Fibroblast of skin of left quadriceps (primary cell): ENCODE measurements around the gene FURIN.
"Not testable (repeated sequence)": the region's sequence is repeated elsewhere in the genome, so short reads cannot be mapped to it uniquely, and the experiment has no call there.

Source experiments
- DNase-seq, 2 experiments: peaks; one replicate each; pipeline ENCODE4 v3.0.0-alpha.2; 2013; ENCODE audit warnings: low read depth in 2 of 2

Gene FURIN

DNA sequence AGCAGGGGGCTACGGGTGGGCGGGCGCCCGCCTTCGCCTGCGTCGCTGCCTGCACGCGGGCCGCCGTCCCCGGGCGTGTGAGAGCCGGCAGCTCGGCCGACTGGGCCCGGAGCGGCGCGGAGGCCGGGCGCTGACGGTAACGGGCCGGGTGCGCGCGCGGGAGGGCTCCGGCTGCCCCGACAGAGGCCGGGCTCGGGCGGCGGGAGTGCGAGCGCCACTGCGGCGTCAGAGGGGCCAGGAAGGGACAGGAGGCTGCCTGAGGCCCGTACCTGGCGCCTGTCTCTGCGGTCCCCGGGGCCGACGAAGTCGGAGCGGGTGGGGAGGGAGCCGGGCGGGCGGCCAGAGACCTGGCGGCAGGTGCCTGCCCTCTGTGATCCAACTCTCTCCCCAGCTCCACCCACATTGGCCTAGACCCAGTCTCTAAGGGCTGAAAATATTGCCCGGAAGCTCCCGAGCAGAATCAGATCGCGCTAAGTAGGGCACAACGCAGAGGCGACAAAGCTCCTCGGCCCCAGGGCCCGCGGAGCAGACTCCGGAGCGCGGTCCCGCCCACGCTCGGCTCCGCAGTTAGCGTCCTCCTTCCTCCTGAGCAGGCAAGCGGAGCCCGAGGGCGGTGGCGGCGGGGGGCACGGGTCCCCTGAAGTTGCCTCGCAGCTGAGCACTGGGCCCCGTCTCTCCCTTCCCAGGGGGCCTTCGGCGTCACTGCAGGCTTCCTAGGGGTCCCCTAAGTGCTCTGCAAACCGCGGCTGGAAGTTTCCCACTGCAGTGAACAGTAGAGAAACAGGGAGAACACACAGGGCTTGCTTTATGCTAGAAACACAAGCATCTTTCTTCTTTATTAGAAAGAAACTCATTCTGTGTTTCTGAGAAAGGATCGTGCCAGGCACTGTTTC lies 34.7 kb downstream of the FURIN start, which contains the start of gene MAN2A2:
MAN2A2 (plus strand) TSS at position 463 of the 893 bp plus-strand sequence. CDS start 906 bp downstream, outside the sequence.
- no peak for DNase-seq

DNA sequence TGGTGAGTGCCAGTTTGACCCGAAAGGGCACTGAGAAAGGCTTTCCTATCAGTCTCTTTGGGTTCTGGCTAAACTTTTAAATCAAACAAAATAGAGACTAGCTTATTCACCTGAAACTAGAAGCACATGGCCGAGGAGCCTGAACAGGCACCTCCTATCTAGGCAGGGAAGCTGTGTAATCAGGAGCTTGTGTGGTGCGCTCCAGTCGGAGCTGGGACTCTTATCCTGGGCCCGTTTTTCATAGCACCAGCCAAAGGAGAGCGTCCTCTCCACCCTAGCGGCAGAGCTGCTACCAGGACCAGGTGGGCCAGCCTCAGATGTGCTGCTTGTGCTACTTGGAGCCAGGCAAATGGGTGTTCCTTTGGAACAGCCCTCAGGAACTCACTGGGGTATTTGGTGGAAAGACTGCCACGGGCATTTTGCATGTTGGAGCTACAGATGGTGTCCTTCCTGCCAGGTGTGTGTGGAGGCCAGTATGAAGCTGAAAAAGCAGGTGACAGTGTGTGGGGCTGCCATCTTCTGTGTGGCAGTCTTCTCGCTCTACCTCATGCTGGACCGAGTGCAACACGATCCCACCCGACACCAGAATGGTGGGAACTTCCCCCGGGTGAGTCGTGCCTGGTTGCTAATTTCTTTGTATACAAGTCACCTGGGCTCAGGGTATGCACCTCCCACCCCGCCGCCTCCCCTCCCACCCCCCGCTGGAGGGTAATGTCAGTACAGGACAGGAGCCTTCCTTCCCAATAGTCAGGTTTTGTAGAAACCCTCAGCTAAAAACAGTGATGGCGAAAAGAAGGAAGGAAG lies 35.5 kb downstream of the FURIN start:
- no peak for DNase-seq

- no peak for DNase-seq
These were observed 36.4 kb downstream of the FURIN start for GRCh38 chr15:90904746-90905145.

- DNase-seq, result no peak
These were observed 37.2 kb downstream of the FURIN start for GRCh38 chr15:90905306-90906180.

DNA sequence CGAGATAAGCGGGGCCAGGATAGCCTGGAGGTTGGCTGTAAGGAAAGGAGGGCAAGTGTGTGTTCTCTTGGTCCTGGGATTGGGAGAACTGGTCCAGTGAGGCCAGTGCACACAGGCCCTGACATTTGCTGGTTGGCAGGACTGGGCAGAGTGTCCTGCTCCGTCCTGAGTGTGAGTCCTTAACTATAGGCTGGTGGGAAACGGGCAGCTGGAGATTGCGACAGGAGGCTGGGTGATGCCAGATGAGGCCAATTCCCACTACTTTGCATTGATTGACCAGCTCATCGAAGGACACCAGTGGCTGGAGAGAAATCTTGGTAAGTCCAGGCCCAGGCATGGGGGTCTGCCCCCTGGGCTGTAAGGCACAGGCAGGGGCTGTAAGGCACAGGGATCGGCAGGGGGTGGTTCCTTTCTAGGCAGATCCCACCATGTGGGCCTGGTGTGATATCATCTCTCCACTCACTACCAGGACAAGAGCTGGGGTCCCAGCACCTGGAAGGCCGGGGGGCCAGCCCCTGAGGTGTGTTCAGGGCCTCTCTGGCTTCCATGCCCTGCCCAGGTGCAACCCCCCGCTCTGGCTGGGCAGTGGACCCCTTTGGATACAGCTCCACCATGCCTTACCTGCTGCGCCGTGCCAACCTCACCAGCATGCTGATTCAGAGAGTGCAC lies 37.9 kb downstream of the FURIN start:
- no peak for DNase-seq

- DNase-seq, result no peak
These were observed 38.8 kb downstream of the FURIN start for GRCh38 chr15:90907051-90907660.

DNA sequence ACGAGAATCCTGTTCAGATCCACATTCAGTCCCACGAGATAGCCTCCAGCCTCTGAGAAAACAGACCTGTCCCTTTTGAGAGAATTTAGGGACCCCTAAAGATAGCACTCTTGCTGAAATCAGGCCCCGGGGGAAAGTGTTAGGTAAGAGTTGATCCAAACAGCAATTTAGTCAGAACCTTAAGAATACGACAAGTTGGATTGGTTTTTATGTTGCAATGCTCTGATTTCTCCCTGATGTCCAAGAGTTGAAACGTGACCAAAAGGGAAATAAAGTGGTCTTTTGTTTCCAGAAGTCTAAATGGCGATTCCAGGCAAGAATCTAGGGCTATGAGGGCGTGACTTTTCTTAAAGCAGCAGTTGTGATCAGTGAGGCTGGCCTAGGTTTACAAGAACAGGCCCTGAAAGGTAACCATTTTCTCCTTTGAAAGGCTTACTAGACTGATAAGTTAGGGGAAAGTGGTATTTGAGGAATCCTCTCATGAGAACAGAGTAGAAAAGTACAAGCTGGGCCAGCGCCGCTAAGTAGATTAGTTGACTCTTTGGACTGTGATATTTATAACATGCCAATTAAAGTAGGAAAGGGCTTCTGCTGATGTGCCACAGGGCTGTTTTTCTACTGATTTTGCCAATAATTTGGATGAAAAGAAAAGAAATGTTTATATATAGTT lies 39.6 kb downstream of the FURIN start:
- no peak for DNase-seq

DNA sequence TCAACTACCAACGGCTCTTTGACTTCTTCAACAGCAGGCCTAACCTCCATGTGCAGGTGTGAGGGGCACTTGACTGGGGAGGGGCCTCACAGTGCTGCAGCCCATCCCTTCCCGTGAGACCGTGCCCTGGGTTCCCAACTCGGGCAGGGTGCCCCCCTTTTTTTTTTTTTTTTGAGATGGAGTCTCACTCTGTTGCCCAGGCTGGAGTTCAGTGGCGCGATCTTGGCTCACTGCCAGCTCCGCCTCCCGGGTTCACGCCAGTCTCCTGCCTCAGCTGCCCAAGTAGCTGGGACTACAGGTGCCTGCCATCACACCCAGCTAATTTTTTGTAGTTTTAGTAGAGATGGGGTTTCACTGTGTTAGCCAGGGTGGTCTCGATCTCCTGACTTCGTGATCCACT lies 41.1 kb downstream of the FURIN start:
- not testable (repeated sequence) for DNase-seq

DNA sequence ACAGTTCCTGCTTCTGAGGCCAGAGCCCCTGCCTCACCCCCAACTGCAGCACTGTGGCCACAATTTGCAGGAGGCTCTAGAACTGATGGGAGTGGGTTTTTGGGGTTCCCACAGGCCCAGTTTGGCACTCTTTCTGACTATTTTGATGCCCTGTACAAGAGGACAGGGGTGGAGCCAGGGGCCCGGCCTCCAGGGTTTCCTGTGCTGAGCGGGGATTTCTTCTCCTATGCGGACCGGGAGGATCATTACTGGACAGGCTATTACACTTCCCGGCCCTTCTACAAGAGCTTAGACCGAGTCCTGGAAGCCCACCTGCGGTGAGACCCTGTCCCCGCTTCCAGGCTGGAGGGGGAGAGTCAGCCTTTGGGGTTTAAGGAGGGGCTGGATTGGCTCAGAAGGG lies 41.6 kb downstream of the FURIN start:
- no peak for DNase-seq

- no peak for DNase-seq
These were observed 42.3 kb downstream of the FURIN start for GRCh38 chr15:90910441-90911301.

GRCh38 chr15:90911302-90911623 lies 42.9 kb downstream of the FURIN start:
- DNase-seq, result no peak

- no peak for DNase-seq
These were observed 43.8 kb downstream of the FURIN start for GRCh38 chr15:90911906-90912769.

DNA sequence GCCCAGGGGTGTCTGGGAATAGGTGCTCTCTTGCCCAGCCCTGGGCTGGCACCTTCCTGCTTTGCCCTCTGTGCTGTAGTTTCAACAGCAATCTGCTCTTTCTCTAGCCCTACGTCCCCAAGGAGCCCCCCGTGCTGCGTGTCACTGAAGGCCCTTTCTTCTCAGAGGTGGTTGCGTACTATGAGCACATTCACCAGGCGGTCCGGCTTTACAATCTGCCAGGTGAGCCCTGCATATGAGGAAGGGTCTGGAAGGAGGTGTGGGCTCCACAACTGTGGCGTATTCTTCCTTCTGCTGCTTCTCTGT lies 44.3 kb downstream of the FURIN start:
- no peak for DNase-seq

DNA sequence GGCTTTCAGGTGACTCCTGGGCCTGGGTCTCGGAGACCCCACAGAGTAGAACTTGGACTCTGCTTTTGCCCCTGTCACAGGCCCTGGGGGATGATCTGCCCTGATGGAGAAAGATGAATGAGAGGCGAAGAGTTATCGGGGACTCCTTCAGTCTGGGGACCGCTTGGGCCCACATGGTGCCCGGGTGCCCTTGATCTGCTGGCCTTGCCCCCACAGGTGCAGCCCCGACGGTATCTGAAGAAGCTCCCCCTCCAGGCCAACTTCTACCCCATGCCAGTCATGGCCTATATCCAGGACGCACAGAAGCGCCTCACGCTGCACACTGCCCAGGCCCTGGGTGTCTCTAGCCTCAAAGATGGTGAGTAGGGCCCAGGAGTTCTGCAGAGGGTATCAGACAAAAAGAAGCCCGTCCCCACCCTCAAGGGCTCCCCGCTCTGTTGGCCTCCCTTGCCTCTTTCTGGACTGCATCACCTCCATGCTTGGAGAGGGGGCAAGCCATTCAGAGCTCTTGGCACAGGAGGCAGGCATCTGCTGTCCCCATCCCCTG lies 45.1 kb downstream of the FURIN start:
- DNase-seq, result no peak

DNA sequence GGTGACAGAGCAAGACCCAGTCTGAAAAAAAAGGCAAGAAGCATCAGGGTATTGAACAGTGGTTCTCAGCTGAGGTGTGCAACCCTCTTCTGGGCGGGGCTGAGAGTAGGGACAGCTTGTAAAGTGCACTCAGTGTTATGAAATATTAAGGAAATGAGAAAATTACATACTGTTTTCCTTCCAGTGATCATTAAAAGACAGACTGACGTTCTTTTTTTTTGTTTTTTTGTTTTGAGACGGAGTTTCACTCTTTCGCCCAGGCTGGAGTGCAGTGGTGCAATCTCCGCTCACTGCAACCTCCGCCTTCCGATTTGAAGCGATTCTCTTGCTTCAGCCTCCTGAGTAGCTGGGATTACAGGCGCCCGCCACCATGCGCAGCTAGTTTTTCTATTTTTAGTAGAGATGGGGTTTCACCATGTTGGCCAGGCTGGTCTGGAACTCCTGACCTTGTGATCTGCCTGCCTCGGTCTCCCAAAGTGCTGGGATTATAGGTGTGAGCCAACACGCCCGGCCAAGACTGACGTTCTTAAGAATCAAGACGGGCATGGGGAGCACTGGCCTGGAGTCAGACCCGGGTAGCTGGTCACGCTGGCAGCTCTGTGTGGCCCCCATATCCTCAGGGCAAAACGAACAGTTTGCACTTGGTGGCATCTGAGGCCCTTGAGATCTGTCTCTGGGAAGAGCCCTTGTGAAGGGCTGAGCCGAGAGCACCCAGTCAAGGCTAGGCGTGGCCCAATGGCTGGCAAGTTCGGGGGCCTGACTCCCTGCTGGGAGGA lies 46.1 kb downstream of the FURIN start:
- DNase-seq, result no peak

DNA sequence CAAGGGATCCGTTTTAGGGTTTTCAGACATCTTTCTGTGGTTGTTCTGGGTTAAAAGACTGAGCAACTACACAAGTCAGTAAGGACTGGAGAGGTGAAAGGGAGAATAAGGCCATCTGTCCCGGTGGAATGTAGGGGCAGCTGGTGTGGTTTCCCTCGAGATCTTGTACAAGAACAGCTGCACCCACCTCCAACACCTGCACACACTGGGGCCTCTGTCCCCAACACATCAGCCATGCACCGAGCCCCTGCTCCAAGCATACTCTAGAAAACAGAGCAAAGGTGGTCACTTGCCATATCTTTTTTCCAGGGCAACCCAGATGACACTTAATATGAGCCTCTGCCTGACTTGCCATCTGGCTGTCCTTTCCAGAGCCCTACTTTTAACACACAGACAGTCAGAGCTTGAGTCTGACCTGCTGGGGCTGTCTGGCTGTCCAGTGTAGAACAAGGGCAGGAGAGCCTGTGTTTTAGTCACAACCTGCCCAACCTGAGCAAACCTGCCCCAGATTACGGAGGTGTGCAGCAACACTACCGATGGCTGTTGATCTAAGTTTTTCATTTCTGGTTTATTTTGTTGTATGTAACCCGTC lies 46.9 kb downstream of the FURIN start:
- no peak for DNase-seq

DNA sequence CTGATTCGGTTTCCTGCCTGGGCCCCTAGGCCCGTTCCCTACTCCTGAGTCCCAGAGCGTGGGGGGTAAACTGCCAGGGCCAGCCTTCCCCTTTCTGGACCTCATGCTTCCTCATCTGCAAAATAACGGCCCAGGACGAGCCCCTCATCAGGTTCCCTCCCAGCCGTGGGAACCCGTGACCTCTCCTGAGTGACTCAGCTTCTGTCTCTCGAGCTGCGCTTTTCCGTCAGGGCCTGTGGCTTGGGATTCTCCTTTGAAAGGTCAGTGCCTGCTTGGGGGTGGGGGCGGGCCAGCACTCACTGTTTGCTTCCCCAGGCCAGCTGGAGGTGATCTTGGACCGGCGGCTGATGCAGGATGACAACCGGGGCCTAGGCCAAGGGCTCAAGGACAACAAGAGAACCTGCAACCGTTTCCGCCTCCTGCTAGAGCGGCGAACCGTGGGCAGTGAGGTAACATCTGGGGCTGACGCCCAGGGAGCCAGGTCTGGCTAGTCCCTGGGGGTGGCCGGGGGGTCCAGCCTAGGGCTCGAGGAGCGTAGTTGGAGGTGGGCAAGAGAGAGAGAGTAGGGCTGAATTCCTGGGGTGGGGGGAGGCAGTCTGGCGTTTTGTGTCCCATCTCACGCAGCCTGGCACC lies 47.5 kb downstream of the FURIN start:
- no peak for DNase-seq
